Loucy (cell line): ENCODE measurements around the gene MSMB.
"Not testable (repeated sequence)": the region's sequence is repeated elsewhere in the genome, so short reads cannot be mapped to it uniquely, and the experiment has no call there.

Source experiments
- H2AFZ ChIP-seq: fragments of 200-600 bp; sonication (generic); 2 replicates; pipeline ENCODE4 v1.6.0; 2016; ENCODE audit warnings: antibody characterized with exemption, mild to moderate bottlenecking, low read length, moderate library complexity
- H3F3A ChIP-seq: fragments of 200-600 bp; 2 replicates; pipeline ENCODE4 v1.6.0; 2016; ENCODE audit warnings: antibody characterized with exemption, low read depth, mild to moderate bottlenecking
- H3K27me3 ChIP-seq: fragments of 200-600 bp; sonication (generic); 2 replicates; pipeline ENCODE4 v1.6.1; 2014; ENCODE audit warnings: low read length, mild to moderate bottlenecking; ENCODE audit not compliant: insufficient read depth, poor library complexity, severe bottlenecking
- H3K36me3 ChIP-seq: fragments of 200-600 bp; sonication (generic); 2 replicates; pipeline ENCODE4 v1.6.1; 2016; ENCODE audit warnings: low read length; ENCODE audit not compliant: insufficient read depth
- H3K4me1 ChIP-seq: fragments of 200-600 bp; sonication (generic); 2 replicates; pipeline ENCODE4 v1.5.1; 2014; ENCODE audit warnings: low read length, mild to moderate bottlenecking; ENCODE audit not compliant: insufficient read depth, poor library complexity, severe bottlenecking
- H3K4me2 ChIP-seq: fragments of 200-600 bp; sonication (generic); 2 replicates; pipeline ENCODE4 v1.6.0; 2014; ENCODE audit warnings: antibody characterized with exemption, low read length, low read depth, mild to moderate bottlenecking; ENCODE audit not compliant: poor library complexity, severe bottlenecking
- H3K4me3 ChIP-seq: fragments of 200-600 bp; sonication (generic); 2 replicates; pipeline ENCODE4 v1.5.1; 2014; ENCODE audit warnings: low read length, mild to moderate bottlenecking, mixed read lengths; ENCODE audit not compliant: poor library complexity, severe bottlenecking
- H3K79me2 ChIP-seq: fragments of 200-600 bp; sonication (generic); 2 replicates; pipeline ENCODE4 v1.6.1; 2014; ENCODE audit warnings: low read length; ENCODE audit not compliant: insufficient read depth
- H3K9ac ChIP-seq: fragments of 200-600 bp; sonication (generic); 2 replicates; pipeline ENCODE4 v1.6.0; 2014; ENCODE audit warnings: mild to moderate bottlenecking, low read depth, low read length, moderate library complexity; ENCODE audit not compliant: poor library complexity, severe bottlenecking
- H3K9me2 ChIP-seq: fragments of 200-600 bp; sonication (generic); replicated peaks from 2 replicates; pipeline ENCODE4 v1.6.1; 2016; ENCODE audit warnings: low read depth, low read length, mixed read lengths
- H3K9me3 ChIP-seq: fragments of 200-600 bp; sonication (generic); 2 replicates; pipeline ENCODE4 v1.6.1; 2014; ENCODE audit warnings: mild to moderate bottlenecking, antibody characterized with exemption, low read length, low read depth; ENCODE audit not compliant: insufficient read depth
- H4K20me1 ChIP-seq: fragments of 200-600 bp; sonication (generic); 2 replicates; pipeline ENCODE4 v1.6.0; 2014; ENCODE audit warnings: antibody characterized with exemption, low read length, mild to moderate bottlenecking; ENCODE audit not compliant: insufficient read depth, poor library complexity, severe bottlenecking
- CTCF ChIP-seq: fragments of 200-600 bp; sonication (generic); conservative IDR thresholded peaks from 2 replicates; pipeline ENCODE4 v1.5.1; 2014; ENCODE audit warnings: mild to moderate bottlenecking, antibody characterized with exemption, low read length
- EZH2phosphoT487 ChIP-seq: fragments of 200-600 bp; IDR thresholded peaks from 2 replicates; pipeline ENCODE4 v1.6.1; 2018; ENCODE audit warnings: antibody characterized with exemption, mild to moderate bottlenecking, moderate library complexity, borderline replicate concordance

Gene MSMB

GRCh38 chr10:46050941-46051623 lies 5.0 kb upstream of the MSMB start:
- no peak overlapping the region for H3K4me2 ChIP-seq
- H3K4me1 ChIP-seq, result peaks cover 51% of the 10 kb centered on the region
- H4K20me1 ChIP-seq, result no peaks in the 10 kb centered on the region
- no peaks in the 10 kb centered on the region for H3F3A ChIP-seq
- H2AFZ ChIP-seq, result no peak overlapping the region; the same call in 1 of the 2 replicates
- H3K9ac ChIP-seq, result peak overlapping the region; percentile 32
- no peaks in the 10 kb centered on the region for H3K27me3 ChIP-seq
- no peaks in the 10 kb centered on the region for H3K79me2 ChIP-seq
- H3K4me3 ChIP-seq, result no peak overlapping the region
- no peaks in the 10 kb centered on the region for H3K36me3 ChIP-seq
- no peaks in the 10 kb centered on the region for H3K9me2 ChIP-seq
- H3K9me3 ChIP-seq, result no peaks in the 10 kb centered on the region
- TF ChIP-seq CTCF (no peak), EZH2phosphoT487 (no peak)

- not testable (repeated sequence) for H3K9me3 ChIP-seq, H3F3A ChIP-seq, H3K27me3 ChIP-seq, H2AFZ ChIP-seq, H3K4me2 ChIP-seq, H3K79me2 ChIP-seq, H3K36me3 ChIP-seq, H4K20me1 ChIP-seq, H3K9ac ChIP-seq, H3K4me3 ChIP-seq, H3K9me2 ChIP-seq
- peaks cover 37% of the 10 kb centered on the region for H3K4me1 ChIP-seq
Measured at GRCh38 chr10:46049497-46049831, 3.4 kb upstream of the MSMB start.

GRCh38 chr10:46048152-46048551 lies 2.1 kb upstream of the MSMB start:
- H3K4me1 ChIP-seq, result peaks cover 24% of the 10 kb centered on the region
- no peak overlapping the region for H3K4me2 ChIP-seq
- H3K9me2 ChIP-seq, result no peaks in the 10 kb centered on the region
- no peaks in the 10 kb centered on the region for H4K20me1 ChIP-seq
- H3K36me3 ChIP-seq, result no peaks in the 10 kb centered on the region
- no peak overlapping the region for H3K9ac ChIP-seq
- no peak overlapping the region for H2AFZ ChIP-seq
- no peaks in the 10 kb centered on the region for H3K27me3 ChIP-seq
- no peaks in the 10 kb centered on the region for H3K9me3 ChIP-seq
- H3F3A ChIP-seq, result no peaks in the 10 kb centered on the region
- no peaks in the 10 kb centered on the region for H3K79me2 ChIP-seq
- TF ChIP-seq CTCF, result peak; percentile 17; the same call in 1 of the 2 replicates
- no peak for TF ChIP-seq EZH2phosphoT487
- H3K4me3 ChIP-seq, result no peak overlapping the region

- no peaks in the 10 kb centered on the region for H3K79me2 ChIP-seq
- H3K4me3 ChIP-seq, result no peak overlapping the region
- no peak overlapping the region for H3K4me2 ChIP-seq
- no peaks in the 10 kb centered on the region for H3K4me1 ChIP-seq
- no peaks in the 10 kb centered on the region for H3F3A ChIP-seq
- H3K9me3 ChIP-seq, result no peaks in the 10 kb centered on the region
- no peak overlapping the region for H2AFZ ChIP-seq
- no peaks in the 10 kb centered on the region for H4K20me1 ChIP-seq
- no peaks in the 10 kb centered on the region for H3K9me2 ChIP-seq
- TF ChIP-seq EZH2phosphoT487, result no peak
- TF ChIP-seq CTCF, result no peak
- no peaks in the 10 kb centered on the region for H3K27me3 ChIP-seq
- H3K9ac ChIP-seq, result no peak overlapping the region
- no peaks in the 10 kb centered on the region for H3K36me3 ChIP-seq
Measured at GRCh38 chr10:46042527-46042926, 3.5 kb downstream of the MSMB start.
